H1 (cell line): ENCODE measurements around the gene ALX1. TPM values are rescaled to one million over a fixed set of nuclear protein-coding genes. Genes with fewer than 3 reads are reported as not detected.

Source experiments
- RBBP5 ChIP-seq: IDR thresholded peaks from 2 replicates; pipeline ENCODE4 v1.7.1; 2012; ENCODE audit warnings: low read depth, mild to moderate bottlenecking, inconsistent platforms, low read length, moderate library complexity, borderline replicate concordance
- polyA plus RNA-seq, 7 experiments: library from polyadenylated mRNA; depleted of rRNA in 3 of 7; stranded (reverse) in 5 of 7; unstranded in 2 of 7; fragments of >200 nt in 5 of 7; fragments of 200-250 nt in 2 of 7; gene quantifications; 1 replicate in 5 of 7; 2 replicates in 1 of 7; 4 replicates in 1 of 7; pipeline versions ENCODE4 v1.2.1 to v1.2.3, GENCODE V29; 2011 to 2013; ENCODE audit warnings: missing spikeins in 2 of 7, mixed read lengths in 2 of 7
- total RNA-seq: library from RNA; stranded (reverse); fragmentation: NEBNext Ultra II Directional; extraction: Animal tissue kit (Norgen Biotek cat#: 25700); gene quantifications from 2 replicates; pipeline ENCODE4 v1.2.1, GENCODE V29; 2021
- TF ChIP-seq, protein P1 (sequence below), 3 experiments: IDR thresholded peaks; 1 replicate in 2 of 3; 2 replicates in 1 of 3; pipeline versions ENCODE4 v1.5.1 to v1.6.1; 2011; ENCODE audit warnings: low read length in 3 of 3, mild to moderate bottlenecking in 3 of 3, inconsistent platforms in 2 of 3, low read depth in 1 of 3, moderate library complexity in 1 of 3; ENCODE audit not compliant: insufficient read depth in 1 of 3; ENCODE audit errors: control extremely low read depth in 1 of 3

ALX1 gene
- total and polyA plus RNA-seq, 2 of the 8 experiments (the other 6 are each of a cell fraction or from before 2014, with no cell fraction given) = 0.41 to 0.73 TPM

DNA sequence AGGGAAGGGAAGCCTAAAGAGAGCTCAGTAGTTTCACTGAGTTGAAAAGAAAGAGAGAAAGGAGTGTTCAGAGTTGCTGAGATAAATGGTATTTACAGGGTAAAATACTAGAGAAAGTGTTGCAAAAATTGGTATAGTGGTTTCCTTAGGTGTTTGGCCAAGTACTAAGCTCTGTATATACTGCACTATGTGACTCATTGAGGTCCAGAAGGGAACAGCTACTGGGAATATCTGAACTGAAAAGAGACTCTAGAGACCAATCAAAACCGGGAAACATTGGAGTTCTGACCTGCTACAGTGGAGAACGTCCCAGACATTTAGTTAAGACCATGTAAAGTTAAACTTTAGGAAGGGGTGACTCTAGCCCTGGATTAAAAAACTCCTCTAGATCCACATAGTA lies 42.7 kb upstream of the ALX1 start (continued):
- TF ChIP-seq, protein P1, sequence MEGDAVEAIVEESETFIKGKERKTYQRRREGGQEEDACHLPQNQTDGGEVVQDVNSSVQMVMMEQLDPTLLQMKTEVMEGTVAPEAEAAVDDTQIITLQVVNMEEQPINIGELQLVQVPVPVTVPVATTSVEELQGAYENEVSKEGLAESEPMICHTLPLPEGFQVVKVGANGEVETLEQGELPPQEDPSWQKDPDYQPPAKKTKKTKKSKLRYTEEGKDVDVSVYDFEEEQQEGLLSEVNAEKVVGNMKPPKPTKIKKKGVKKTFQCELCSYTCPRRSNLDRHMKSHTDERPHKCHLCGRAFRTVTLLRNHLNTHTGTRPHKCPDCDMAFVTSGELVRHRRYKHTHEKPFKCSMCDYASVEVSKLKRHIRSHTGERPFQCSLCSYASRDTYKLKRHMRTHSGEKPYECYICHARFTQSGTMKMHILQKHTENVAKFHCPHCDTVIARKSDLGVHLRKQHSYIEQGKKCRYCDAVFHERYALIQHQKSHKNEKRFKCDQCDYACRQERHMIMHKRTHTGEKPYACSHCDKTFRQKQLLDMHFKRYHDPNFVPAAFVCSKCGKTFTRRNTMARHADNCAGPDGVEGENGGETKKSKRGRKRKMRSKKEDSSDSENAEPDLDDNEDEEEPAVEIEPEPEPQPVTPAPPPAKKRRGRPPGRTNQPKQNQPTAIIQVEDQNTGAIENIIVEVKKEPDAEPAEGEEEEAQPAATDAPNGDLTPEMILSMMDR (IDR thresholded peaks at IDR 0.05; ENCODE audit: control extremely low read depth in 1 of 3, insufficient read depth in 1 of 3, low read depth in 1 of 3, low read length in 3 of 3) = no peak
- no peak for TF ChIP-seq RBBP5
